OCI-LY3 (cell line): ENCODE results near the gene ACBD6.

Experiments used
- CTCF ChIP-seq: fragments of 200-600, 300-600 bp; sonication (generic); IDR thresholded peaks from 2 replicates; pipeline ENCODE4 v1.5.1; 2014; ENCODE audit warnings: antibody characterized with exemption, low read length, low read depth
- EZH2phosphoT487 ChIP-seq: fragments of 200-600 bp; shearing (Covaris generic); IDR thresholded peaks from 2 replicates; pipeline ENCODE4 v1.6.1; 2018; ENCODE audit warnings: antibody characterized with exemption, mixed run types, low read depth

GRCh38 chr1:180385144-180385543 is 117.2 kb downstream of the ACBD6 start:
- TF ChIP-seq CTCF (no peak), EZH2phosphoT487 (no peak)
